ENCODE results near the gene HDAC5. TPM values are rescaled to one million over a fixed set of nuclear protein-coding genes. Genes with fewer than 3 reads are reported as not detected.
A peak's percentile ranks its signal among the peaks of the same experiment; 100 is the strongest.

Gene HDAC5
- total RNA-seq, 1 donor from 2014 or later, result 185 TPM

DNA sequence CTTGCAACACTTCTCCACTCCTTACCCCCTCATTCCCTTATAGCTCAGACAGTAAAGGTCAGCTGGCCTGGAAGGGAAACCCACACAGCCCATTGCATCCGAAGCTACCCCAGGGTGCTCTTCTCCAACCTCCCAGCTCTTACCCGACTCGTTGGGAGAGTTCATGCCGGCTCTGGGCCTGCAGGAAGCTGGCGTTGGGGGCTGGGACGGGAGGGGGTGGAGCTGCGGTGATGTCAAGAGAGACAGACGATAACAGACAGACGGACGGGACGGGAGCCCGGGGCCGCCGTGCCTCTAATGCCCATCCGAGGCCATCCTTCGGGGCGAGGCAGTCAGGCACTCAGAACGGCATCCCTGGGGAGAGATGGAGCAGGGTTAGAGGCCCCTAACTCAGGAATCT is 6.1 kb downstream of the HDAC5 start:
- Mint-ChIP-seq H3K36me3 (ENCODE audit: unreplicated experiment) (no peaks in the 10 kb centered on the region), H3K9me3 (ENCODE audit: unreplicated experiment) (peaks cover 13% of the 10 kb centered on the region), H3K27me3 (ENCODE audit: unreplicated experiment) (peaks cover 11% of the 10 kb centered on the region), H3K4me3 (ENCODE audit: unreplicated experiment) (peak overlapping the region; percentile 74), H3K27ac (ENCODE audit: unreplicated experiment) (no peak overlapping the region), H3K4me1 (ENCODE audit: low read depth, unreplicated experiment) (peaks cover 77% of the 10 kb centered on the region)
- TF ChIP-seq, protein P1, sequence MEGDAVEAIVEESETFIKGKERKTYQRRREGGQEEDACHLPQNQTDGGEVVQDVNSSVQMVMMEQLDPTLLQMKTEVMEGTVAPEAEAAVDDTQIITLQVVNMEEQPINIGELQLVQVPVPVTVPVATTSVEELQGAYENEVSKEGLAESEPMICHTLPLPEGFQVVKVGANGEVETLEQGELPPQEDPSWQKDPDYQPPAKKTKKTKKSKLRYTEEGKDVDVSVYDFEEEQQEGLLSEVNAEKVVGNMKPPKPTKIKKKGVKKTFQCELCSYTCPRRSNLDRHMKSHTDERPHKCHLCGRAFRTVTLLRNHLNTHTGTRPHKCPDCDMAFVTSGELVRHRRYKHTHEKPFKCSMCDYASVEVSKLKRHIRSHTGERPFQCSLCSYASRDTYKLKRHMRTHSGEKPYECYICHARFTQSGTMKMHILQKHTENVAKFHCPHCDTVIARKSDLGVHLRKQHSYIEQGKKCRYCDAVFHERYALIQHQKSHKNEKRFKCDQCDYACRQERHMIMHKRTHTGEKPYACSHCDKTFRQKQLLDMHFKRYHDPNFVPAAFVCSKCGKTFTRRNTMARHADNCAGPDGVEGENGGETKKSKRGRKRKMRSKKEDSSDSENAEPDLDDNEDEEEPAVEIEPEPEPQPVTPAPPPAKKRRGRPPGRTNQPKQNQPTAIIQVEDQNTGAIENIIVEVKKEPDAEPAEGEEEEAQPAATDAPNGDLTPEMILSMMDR (IDR thresholded peaks at IDR 0.05; ENCODE audit: partially characterized antibody, unreplicated experiment), result no peak
- DNase-seq, result no peak

DNA sequence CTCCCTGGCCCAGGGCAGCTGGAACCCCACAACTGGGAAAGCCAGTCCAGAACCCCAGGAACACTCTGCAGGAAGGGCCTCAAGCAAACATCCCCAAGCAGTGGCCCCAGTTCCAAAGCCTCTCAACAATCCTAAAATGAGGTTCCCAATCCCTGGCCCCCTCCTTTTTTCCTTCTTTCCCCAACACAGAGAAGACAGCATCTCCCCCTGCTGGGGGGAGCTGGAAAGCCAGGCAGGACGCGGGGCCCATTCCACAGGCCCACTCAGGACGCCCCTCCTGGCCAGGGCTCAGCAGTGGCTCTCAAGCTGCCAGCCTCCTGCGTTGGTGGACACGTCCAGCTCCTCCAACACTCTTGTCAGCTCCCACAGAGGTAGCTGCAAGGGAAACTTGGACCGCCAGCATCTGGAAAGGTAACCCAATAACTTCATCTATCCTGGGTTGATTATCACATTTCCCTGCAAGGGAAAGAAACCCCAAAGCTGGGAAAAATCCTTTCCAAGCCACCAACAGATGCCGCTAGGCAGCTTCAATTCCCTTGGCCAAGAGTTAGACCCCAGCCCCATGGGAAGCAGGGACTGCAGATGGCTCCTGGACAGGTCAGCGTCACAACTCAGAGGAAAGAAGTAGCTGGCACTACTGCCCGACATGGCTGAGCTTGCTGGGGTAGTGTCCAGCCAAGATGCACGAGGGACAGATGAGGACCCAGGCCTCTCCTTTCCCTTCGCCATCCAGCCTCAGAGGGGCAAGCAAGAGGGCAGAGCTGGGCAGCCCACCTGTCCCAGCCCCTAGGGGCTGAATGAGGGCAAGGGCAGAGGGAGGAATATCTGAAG is 7.6 kb downstream of the HDAC5 start:
- Mint-ChIP-seq H3K36me3 (ENCODE audit: unreplicated experiment) (no peaks in the 10 kb centered on the region), H3K4me1 (ENCODE audit: low read depth, unreplicated experiment) (peaks cover 79% of the 10 kb centered on the region), H3K4me3 (ENCODE audit: unreplicated experiment) (peak overlapping the region; percentile 51), H3K9me3 (ENCODE audit: unreplicated experiment) (peaks cover 7% of the 10 kb centered on the region), H3K27me3 (ENCODE audit: unreplicated experiment) (peaks cover 13% of the 10 kb centered on the region), H3K27ac (ENCODE audit: unreplicated experiment) (no peak overlapping the region)
- DNase-seq, result peak; percentile 60
- TF ChIP-seq, protein P1 (IDR thresholded peaks at IDR 0.05; ENCODE audit: partially characterized antibody, unreplicated experiment), result peak; percentile 80

DNA sequence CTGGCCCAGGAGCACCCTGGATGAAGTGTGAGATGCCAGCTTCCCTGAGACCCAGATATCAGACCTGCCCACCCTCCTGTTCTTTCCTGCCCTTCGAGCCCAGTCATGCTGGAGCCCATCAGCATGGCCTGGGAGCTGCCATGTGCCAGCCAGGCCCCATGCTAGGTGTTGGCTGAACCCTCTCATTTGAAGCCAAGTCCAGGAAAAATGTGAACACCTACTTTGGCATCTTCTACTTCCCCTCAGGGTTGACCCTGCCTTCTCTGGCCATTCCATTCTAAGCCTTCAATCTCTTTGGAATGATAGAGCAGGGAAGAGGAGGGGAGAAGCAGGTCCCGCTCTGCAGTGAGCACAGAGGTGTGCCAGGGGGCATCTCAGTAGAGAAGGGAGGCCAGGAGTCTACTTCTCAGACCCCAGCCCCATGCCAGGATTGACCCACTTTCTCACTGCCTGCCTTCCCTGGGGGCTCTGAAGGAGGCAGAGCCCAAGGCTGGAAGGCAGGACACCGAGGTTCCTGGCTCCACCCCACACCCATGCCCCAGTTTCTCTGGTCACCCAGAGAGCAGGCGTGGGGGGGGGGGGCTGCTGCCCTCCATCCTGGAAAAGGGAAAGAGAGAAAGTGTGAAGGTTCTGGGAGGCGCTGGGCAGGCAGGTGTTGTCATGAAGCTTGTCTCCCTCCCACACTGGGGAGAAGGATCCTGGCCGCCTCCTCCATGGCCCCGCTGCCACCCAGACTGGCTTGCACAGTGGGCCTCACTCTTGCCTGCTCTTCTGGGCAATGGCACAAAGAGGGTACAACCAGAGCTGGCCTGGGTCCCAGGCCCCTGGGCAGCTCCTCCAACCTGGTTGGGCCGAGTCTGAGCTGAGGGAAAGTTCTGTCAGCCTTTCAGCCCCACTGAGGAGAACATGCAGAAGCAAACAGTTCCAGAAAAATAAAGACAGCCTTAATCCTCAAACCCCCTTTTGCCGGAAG is 9.3 kb downstream of the HDAC5 start:
- H3K27me3 Mint-ChIP-seq (ENCODE audit: unreplicated experiment), result peaks cover 10% of the 10 kb centered on the region
- TF ChIP-seq, protein P1 (IDR thresholded peaks at IDR 0.05; ENCODE audit: partially characterized antibody, unreplicated experiment), result no peak
- peaks cover 4% of the 10 kb centered on the region for H3K9me3 Mint-ChIP-seq (ENCODE audit: unreplicated experiment)
- peaks cover 66% of the 10 kb centered on the region for H3K4me1 Mint-ChIP-seq (ENCODE audit: low read depth, unreplicated experiment)
- DNase-seq, result no peak
- no peak overlapping the region for H3K27ac Mint-ChIP-seq (ENCODE audit: unreplicated experiment)
- H3K4me3 Mint-ChIP-seq (ENCODE audit: unreplicated experiment), result no peak overlapping the region
- no peaks in the 10 kb centered on the region for H3K36me3 Mint-ChIP-seq (ENCODE audit: unreplicated experiment)

DNA sequence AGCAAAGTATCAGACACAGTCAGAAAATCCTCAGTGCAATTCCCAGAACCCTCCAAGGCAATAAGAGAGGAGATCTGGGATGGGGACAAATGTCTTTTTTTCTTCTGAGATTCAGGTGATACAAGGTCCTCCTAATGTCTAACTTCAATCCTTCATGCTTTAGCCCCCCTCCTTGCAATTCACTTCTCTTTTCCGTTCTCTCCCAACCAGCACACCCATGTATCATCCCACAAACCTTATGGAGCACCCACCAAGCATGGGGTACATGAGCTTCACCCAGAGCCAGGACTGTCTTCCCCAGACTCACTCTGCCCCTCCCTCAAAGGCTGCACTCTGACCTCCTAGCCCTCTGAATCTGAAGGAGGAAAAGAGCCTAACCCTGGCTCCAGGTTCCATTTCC is 10.1 kb downstream of the HDAC5 start:
- Mint-ChIP-seq H3K27me3 (ENCODE audit: unreplicated experiment) (peaks cover 18% of the 10 kb centered on the region), H3K4me3 (ENCODE audit: unreplicated experiment) (peak overlapping the region; percentile 46), H3K4me1 (ENCODE audit: low read depth, unreplicated experiment) (peaks cover 65% of the 10 kb centered on the region), H3K36me3 (ENCODE audit: unreplicated experiment) (no peaks in the 10 kb centered on the region), H3K9me3 (ENCODE audit: unreplicated experiment) (peaks cover 10% of the 10 kb centered on the region), H3K27ac (ENCODE audit: unreplicated experiment) (no peak overlapping the region)
- no peak for DNase-seq
- TF ChIP-seq, protein P1 (IDR thresholded peaks at IDR 0.05; ENCODE audit: partially characterized antibody, unreplicated experiment), result no peak
